HEK293 (cell line): ENCODE data around the gene SAMHD1.

ENCODE experiments used
- BCL11A ChIP-seq: fragments of 450-650 bp; formaldehyde crosslinking; IDR thresholded peaks from 2 replicates; pipeline ENCODE4 v1.5.1; 2016; ENCODE audit warnings: low read depth, missing biosample characterization, missing genetic modification characterization
- EGR2 ChIP-seq: fragments of 450-650 bp; formaldehyde crosslinking; IDR thresholded peaks from 2 replicates; pipeline ENCODE4 v1.5.1; 2016; ENCODE audit warnings: low read depth, missing biosample characterization, missing genetic modification characterization
- GLIS1 ChIP-seq: fragments of 450-650 bp; formaldehyde crosslinking; IDR thresholded peaks from 2 replicates; pipeline ENCODE4 v1.5.1; 2016; ENCODE audit warnings: missing biosample characterization, missing genetic modification characterization
- HOXD13 ChIP-seq: sonication (generic); formaldehyde crosslinking; IDR thresholded peaks from 2 replicates; pipeline ENCODE4 v1.8.0; 2022; ENCODE audit warnings: missing genetic modification reagents, borderline replicate concordance
- KLF10 ChIP-seq: fragments of 450-650 bp; IDR thresholded peaks from 2 replicates; pipeline ENCODE4 v1.5.1; 2018; ENCODE audit warnings: missing biosample characterization, mild to moderate bottlenecking, missing genetic modification characterization
- KLF16 ChIP-seq: fragments of 450-650 bp; formaldehyde crosslinking; IDR thresholded peaks from 2 replicates; pipeline ENCODE4 v1.5.1; 2017; ENCODE audit warnings: missing biosample characterization, missing genetic modification characterization
- PRDM2 ChIP-seq: fragments of 450-650 bp; formaldehyde crosslinking; IDR thresholded peaks from 2 replicates; pipeline ENCODE4 v1.5.1; 2016; ENCODE audit warnings: missing biosample characterization, missing genetic modification characterization, borderline replicate concordance
- YY2 ChIP-seq: fragments of 450-650 bp; formaldehyde crosslinking; IDR thresholded peaks from 2 replicates; pipeline ENCODE4 v1.5.1; 2016; ENCODE audit warnings: missing biosample characterization, missing genetic modification characterization
- ZBTB1 ChIP-seq: fragments of 450-650 bp; formaldehyde crosslinking; IDR thresholded peaks from 2 replicates; pipeline ENCODE4 v1.5.1; 2016; ENCODE audit warnings: missing biosample characterization, missing genetic modification characterization
- ZBTB20 ChIP-seq: fragments of 450-650 bp; formaldehyde crosslinking; IDR thresholded peaks from 2 replicates; pipeline ENCODE4 v1.5.1; 2016; ENCODE audit warnings: missing biosample characterization, missing genetic modification characterization
- ZBTB48 ChIP-seq: fragments of 450-650 bp; formaldehyde crosslinking; IDR thresholded peaks from 2 replicates; pipeline ENCODE4 v1.5.1; 2016; ENCODE audit warnings: missing biosample characterization, missing genetic modification characterization
- ZBTB49 ChIP-seq: fragments of 450-650 bp; formaldehyde crosslinking; IDR thresholded peaks from 2 replicates; pipeline ENCODE4 v1.5.1; 2016; ENCODE audit warnings: missing biosample characterization, missing genetic modification characterization, low read depth
- ZBTB8A ChIP-seq: fragments of 450-650 bp; formaldehyde crosslinking; IDR thresholded peaks from 2 replicates; pipeline ENCODE4 v1.5.1; 2016; ENCODE audit warnings: missing biosample characterization, missing genetic modification characterization
- ZFHX2 ChIP-seq: fragments of 450-650 bp; formaldehyde crosslinking; conservative IDR thresholded peaks from 2 replicates; pipeline ENCODE4 v1.5.1; 2016; ENCODE audit warnings: missing biosample characterization, missing genetic modification characterization
- ZFP3 ChIP-seq: fragments of 450-650 bp; formaldehyde crosslinking; IDR thresholded peaks from 2 replicates; pipeline ENCODE4 v1.5.1; 2016; ENCODE audit warnings: low read depth, missing biosample characterization, missing genetic modification characterization
- ZNF175 ChIP-seq: fragments of 450-650 bp; formaldehyde crosslinking; IDR thresholded peaks from 2 replicates; pipeline ENCODE4 v1.5.1; 2016; ENCODE audit warnings: missing biosample characterization, missing genetic modification characterization
- ZNF280D ChIP-seq: fragments of 450-650 bp; formaldehyde crosslinking; IDR thresholded peaks from 2 replicates; pipeline ENCODE4 v1.5.1; 2016; ENCODE audit warnings: missing biosample characterization, missing genetic modification characterization
- ZNF558 ChIP-seq: fragments of 450-650 bp; formaldehyde crosslinking; IDR thresholded peaks from 2 replicates; pipeline ENCODE4 v1.5.1; 2016; ENCODE audit warnings: missing biosample characterization, missing genetic modification characterization
- ZNF585B ChIP-seq: fragments of 450-650 bp; formaldehyde crosslinking; IDR thresholded peaks from 2 replicates; pipeline ENCODE4 v1.5.1; 2016; ENCODE audit warnings: missing biosample characterization, missing genetic modification characterization
- ZNF600 ChIP-seq: fragments of 450-650 bp; formaldehyde crosslinking; IDR thresholded peaks from 2 replicates; pipeline ENCODE4 v1.5.1; 2016; ENCODE audit warnings: missing biosample characterization, missing genetic modification characterization
- ZSCAN30 ChIP-seq: fragments of 450-650 bp; IDR thresholded peaks from 2 replicates; pipeline ENCODE4 v1.5.1; 2018; ENCODE audit warnings: missing biosample characterization, mild to moderate bottlenecking, missing genetic modification characterization, moderate library complexity
- TF ChIP-seq, protein P1 (sequence below): fragments of 450-650 bp; formaldehyde crosslinking; IDR thresholded peaks from 2 replicates; pipeline ENCODE4 v1.5.1; 2016; ENCODE audit warnings: missing biosample characterization, missing genetic modification characterization
- TF ChIP-seq, protein P2 (sequence below): fragments of 450-650 bp; formaldehyde crosslinking; IDR thresholded peaks from 2 replicates; pipeline ENCODE4 v1.5.1; 2016; ENCODE audit warnings: missing biosample characterization, missing genetic modification characterization

SAMHD1 gene

DNA sequence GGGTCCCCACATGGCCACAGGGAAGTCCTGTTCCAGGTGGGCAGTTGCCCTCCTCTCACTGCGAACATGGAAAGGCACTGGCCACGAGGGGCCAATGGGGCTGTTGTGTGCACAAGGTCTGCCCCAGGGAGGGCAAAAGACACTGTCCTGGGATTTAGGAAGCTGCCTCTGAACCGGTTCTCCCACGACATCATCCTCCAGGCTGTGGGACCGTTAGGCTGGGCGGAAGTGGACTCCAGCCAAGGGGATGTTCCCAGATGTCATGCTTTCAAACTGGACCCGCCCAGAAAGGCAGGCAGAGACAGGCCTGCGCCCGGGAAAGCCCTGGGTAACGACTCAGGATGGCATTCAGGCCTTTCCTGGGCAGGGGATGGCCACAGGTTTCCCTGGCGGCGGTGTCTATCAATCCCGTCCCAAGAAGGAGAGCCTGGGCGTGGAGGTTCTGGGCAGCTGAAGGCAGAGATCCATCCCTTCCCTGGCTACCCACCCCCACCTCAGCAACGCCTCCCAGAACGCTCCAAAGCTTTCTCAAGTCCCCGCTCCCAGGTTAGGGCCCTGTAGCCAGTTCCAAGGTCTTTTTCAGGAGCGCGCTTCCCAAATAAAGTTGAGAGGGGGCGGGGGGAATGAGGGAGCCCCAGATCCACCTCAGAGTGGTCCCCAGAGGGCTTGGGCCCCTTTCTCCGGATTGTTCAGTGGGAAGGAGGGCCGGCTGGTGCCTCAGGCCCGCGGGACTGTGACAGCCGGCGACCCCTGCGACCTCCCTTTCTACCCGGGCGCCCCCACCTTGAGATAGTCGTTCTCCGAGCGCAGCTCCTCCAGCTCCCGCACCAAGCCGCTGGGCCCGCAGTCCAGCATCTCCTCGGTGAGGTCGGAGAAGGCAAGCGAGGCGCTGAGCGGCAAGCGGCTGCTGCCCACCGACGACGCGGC is 89.4 kb downstream of the SAMHD1 start (continued):
- TF ChIP-seq, protein P1, sequence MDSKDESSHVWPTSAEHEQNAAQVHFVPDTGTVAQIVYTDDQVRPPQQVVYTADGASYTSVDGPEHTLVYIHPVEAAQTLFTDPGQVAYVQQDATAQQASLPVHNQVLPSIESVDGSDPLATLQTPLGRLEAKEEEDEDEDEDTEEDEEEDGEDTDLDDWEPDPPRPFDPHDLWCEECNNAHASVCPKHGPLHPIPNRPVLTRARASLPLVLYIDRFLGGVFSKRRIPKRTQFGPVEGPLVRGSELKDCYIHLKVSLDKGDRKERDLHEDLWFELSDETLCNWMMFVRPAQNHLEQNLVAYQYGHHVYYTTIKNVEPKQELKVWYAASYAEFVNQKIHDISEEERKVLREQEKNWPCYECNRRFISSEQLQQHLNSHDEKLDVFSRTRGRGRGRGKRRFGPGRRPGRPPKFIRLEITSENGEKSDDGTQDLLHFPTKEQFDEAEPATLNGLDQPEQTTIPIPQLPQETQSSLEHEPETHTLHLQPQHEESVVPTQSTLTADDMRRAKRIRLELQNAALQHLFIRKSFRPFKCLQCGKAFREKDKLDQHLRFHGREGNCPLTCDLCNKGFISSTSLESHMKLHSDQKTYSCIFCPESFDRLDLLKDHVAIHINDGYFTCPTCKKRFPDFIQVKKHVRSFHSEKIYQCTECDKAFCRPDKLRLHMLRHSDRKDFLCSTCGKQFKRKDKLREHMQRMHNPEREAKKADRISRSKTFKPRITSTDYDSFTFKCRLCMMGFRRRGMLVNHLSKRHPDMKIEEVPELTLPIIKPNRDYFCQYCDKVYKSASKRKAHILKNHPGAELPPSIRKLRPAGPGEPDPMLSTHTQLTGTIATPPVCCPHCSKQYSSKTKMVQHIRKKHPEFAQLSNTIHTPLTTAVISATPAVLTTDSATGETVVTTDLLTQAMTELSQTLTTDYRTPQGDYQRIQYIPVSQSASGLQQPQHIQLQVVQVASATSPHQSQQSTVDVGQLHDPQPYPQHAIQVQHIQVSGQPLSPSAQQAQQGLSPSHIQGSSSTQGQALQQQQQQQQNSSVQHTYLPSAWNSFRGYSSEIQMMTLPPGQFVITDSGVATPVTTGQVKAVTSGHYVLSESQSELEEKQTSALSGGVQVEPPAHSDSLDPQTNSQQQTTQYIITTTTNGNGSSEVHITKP (tag by site-specific recombination) = peak; percentile 41; the same call in 1 of the 2 replicates
- no peak for TF ChIP-seq GLIS1 (tag by site-specific recombination)
- no peak for TF ChIP-seq BCL11A (tag by site-specific recombination)
- 0 out of 2 replicates have a peak, but pooled peaks have one; percentile 11 for TF ChIP-seq ZBTB48
- no peak for TF ChIP-seq ZBTB49
- TF ChIP-seq, protein P2, sequence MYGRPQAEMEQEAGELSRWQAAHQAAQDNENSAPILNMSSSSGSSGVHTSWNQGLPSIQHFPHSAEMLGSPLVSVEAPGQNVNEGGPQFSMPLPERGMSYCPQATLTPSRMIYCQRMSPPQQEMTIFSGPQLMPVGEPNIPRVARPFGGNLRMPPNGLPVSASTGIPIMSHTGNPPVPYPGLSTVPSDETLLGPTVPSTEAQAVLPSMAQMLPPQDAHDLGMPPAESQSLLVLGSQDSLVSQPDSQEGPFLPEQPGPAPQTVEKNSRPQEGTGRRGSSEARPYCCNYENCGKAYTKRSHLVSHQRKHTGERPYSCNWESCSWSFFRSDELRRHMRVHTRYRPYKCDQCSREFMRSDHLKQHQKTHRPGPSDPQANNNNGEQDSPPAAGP (tag by site-specific recombination) = no peak; the same call in none of the 2 replicates
- no peak for TF ChIP-seq ZNF585B (tag by site-specific recombination)
- no peak for TF ChIP-seq KLF16 (tag by site-specific recombination)
- TF ChIP-seq ZSCAN30 (tag by site-specific recombination) = no peak
- no peak for TF ChIP-seq ZNF558 (tag by site-specific recombination)
- TF ChIP-seq HOXD13 = no peak
- TF ChIP-seq ZNF600 (tag by site-specific recombination) = peak; percentile 84
- no peak for TF ChIP-seq ZNF280D
- peak; percentile 58; the same call in 1 of the 2 replicates for TF ChIP-seq EGR2 (tag by site-specific recombination)
- no peak for TF ChIP-seq KLF10 (tag by site-specific recombination)
- TF ChIP-seq ZBTB8A = peak; percentile 65
- no peak for TF ChIP-seq ZNF175 (tag by site-specific recombination)
- peak; percentile 90 for TF ChIP-seq ZBTB20
- peak; percentile 59 for TF ChIP-seq ZFHX2
- TF ChIP-seq YY2 (tag by site-specific recombination) = no peak
- no peak for TF ChIP-seq ZBTB1 (tag by site-specific recombination)
- no peak for TF ChIP-seq ZFP3 (tag by site-specific recombination)
- TF ChIP-seq PRDM2 = no peak
